Testis (tissue), 3 donors: ENCODE data around the gene ZBTB20. TPM values are rescaled to one million over a fixed set of nuclear protein-coding genes. Genes with fewer than 3 reads are reported as not detected.

ENCODE experiments used
- DNase-seq: peaks from one replicate; pipeline ENCODE4 v3.0.0-alpha.2; 2019
- H3K27ac ChIP-seq, 2 donors: fragments of 200-600 bp; sonication (generic); one replicate each; pipeline ENCODE4 v1.5.1; 2019
- H3K27me3 ChIP-seq: fragments of 200-600 bp; sonication (generic); one replicate; pipeline ENCODE4 v1.5.1; 2019
- H3K36me3 ChIP-seq: fragments of 200-600 bp; sonication (generic); one replicate; pipeline ENCODE4 v1.5.1; 2017; ENCODE audit warnings: low read depth; ENCODE audit errors: missing control alignments
- H3K4me1 ChIP-seq: fragments of 200-600 bp; sonication (generic); one replicate; pipeline ENCODE4 v1.5.1; 2019
- H3K4me3 ChIP-seq, 2 donors: fragments of 200-600 bp; sonication (generic); one replicate each; pipeline ENCODE4 v1.5.1; 2017 to 2019
- H3K9me3 ChIP-seq: fragments of 200-600 bp; sonication (generic); one replicate; pipeline ENCODE4 v1.5.1; 2017
- POLR2A ChIP-seq: fragments of 450-650 bp; IDR thresholded peaks from one replicate; pipeline ENCODE4 v1.6.1; 2017; ENCODE audit warnings: antibody characterized with exemption, mild to moderate bottlenecking, moderate library complexity
- WGBS, 2 donors: methylation state at CpG; one replicate each; pipeline ENCODE4 v1.1.5; 2018; 5-methylcytosine and 5-hydroxymethylcytosine counted together
- intact Hi-C: fragments of 100-400 bp; cut with DNase I; formaldehyde crosslinking; loops from one replicate; pipeline ENCODE4 v1.15.1; 2023; ENCODE audit warnings: low total_unique reads
- polyA plus RNA-seq: library from polyadenylated mRNA; stranded (reverse); fragments of 350-450 nt; fragmentation: Illumina TruSeq; extraction: RNeasy Lipid Tissue Mini Kit (QIAGEN cat#74804); gene quantifications from one replicate; pipeline ENCODE4 v1.2.3, GENCODE V29; 2014; ENCODE audit warnings: low read depth, low replicate concordance; ENCODE audit not compliant: insufficient read depth
- total RNA-seq, 2 donors: library from RNA; depleted of rRNA; stranded (reverse); fragments of >200 nt; gene quantifications; one replicate each; pipeline ENCODE4 v1.2.3, GENCODE V29; 2016
- TF ChIP-seq, protein P1 (sequence below), 3 experiments: fragments of 450-650 bp in 2 of 3; fragments of 200-600 bp in 1 of 3; sonication (generic) in 1 of 3; IDR thresholded peaks; one replicate each; pipeline ENCODE4 v1.5.1; 2016 to 2019; ENCODE audit warnings: antibody characterized with exemption in 3 of 3, mild to moderate bottlenecking in 2 of 3, moderate library complexity in 1 of 3

Gene ZBTB20
- total and polyA plus RNA-seq, 3 donors from 2014 or later: 36.8 to 179 (median 126) TPM

DNA sequence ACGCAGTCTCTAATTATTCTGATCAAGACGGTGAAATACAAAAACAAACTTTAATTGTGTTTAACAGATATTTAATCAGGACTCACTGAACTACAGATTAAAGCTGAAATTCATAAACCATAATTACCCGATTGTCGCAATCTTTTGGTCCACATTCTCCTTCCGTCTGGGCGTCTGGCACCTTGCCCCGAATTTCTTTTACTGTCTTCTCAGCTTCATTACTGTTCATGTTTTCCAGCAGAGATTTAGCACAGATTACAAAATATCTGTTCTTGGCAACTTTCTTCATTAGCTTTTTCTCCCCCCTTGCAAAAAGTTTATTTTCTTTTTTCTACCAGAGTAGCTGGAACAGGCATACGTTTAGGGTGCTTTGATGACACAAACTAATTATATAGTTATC is 581.9 kb downstream of the ZBTB20 start:
- WGBS, 2 donors: 48 to 50% methylated on average over 8 of the region's 8 CpGs
- Histone ChIP-seq H3K4me3 (no peak overlapping the region), H3K27me3 (no peaks in the 10 kb centered on the region), H3K27ac (no peak overlapping the region), H3K9me3 (no peaks in the 10 kb centered on the region), H3K36me3 (no peaks in the 10 kb centered on the region), H3K4me1 (no peaks in the 10 kb centered on the region)
- TF ChIP-seq, protein P1, sequence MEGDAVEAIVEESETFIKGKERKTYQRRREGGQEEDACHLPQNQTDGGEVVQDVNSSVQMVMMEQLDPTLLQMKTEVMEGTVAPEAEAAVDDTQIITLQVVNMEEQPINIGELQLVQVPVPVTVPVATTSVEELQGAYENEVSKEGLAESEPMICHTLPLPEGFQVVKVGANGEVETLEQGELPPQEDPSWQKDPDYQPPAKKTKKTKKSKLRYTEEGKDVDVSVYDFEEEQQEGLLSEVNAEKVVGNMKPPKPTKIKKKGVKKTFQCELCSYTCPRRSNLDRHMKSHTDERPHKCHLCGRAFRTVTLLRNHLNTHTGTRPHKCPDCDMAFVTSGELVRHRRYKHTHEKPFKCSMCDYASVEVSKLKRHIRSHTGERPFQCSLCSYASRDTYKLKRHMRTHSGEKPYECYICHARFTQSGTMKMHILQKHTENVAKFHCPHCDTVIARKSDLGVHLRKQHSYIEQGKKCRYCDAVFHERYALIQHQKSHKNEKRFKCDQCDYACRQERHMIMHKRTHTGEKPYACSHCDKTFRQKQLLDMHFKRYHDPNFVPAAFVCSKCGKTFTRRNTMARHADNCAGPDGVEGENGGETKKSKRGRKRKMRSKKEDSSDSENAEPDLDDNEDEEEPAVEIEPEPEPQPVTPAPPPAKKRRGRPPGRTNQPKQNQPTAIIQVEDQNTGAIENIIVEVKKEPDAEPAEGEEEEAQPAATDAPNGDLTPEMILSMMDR (IDR thresholded peaks at IDR 0.05): no peak
- no peak for TF ChIP-seq POLR2A
- DNase-seq: peak; percentile 30
- intact Hi-C loops: no loop called here

DNA sequence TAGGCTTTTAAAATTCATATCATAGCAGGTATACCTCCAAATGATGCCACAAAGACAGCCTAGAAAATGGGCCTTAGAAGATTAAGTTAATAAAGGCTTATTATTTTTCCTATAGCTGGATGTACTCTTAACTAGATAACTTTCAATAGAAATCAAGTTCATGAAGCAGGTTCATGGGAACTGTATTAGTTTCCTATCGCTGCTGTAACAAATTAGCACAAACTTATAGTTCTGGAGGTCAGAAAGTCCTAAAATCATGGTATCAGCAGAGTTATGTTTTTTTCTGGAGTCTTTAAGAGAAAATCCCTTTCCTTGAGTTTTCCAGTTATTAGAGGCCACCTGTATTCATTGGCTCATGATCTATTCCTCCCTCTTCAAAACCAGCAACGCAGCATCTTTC is 583.4 kb downstream of the ZBTB20 start:
- Histone ChIP-seq H3K36me3 (no peaks in the 10 kb centered on the region), H3K4me3 (no peak overlapping the region), H3K27ac (no peak overlapping the region), H3K27me3 (no peaks in the 10 kb centered on the region), H3K9me3 (no peaks in the 10 kb centered on the region), H3K4me1 (no peaks in the 10 kb centered on the region)
- DNase-seq: no peak
- intact Hi-C loops: no loop called here
- no peak for TF ChIP-seq POLR2A
- TF ChIP-seq, protein P1 (IDR thresholded peaks at IDR 0.05): no peak
- 86 to 89% methylated on average over 2 of the region's 2 CpGs for WGBS, 2 donors

DNA sequence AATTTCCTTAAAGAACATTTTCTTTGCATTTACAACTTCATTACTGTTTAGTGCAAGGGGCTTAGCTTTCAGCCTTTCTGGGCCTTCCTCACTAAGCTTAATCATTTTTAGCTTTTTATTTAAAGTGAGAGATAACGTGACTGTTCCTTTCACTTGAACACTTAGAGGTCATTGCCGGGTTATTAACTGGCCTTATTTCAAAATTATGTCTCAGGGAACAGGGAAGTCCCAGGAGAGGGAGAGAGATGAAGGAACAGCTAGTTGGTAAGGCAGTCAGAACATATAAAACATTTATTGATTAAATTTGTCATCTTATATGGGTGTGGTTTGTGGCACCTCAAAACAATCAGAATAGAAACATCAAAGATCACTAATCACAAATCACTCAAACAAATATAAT is 584.5 kb downstream of the ZBTB20 start:
- H3K27ac ChIP-seq: no peak overlapping the region
- no peak overlapping the region for H3K4me3 ChIP-seq
- intact Hi-C loops: no loop called here
- no peaks in the 10 kb centered on the region for H3K36me3 ChIP-seq
- H3K4me1 ChIP-seq: no peaks in the 10 kb centered on the region
- DNase-seq: no peak
- WGBS, 2 donors: 40 to 44% methylated on average over 2 of the region's 2 CpGs
- H3K27me3 ChIP-seq: no peaks in the 10 kb centered on the region
- TF ChIP-seq, protein P1 (IDR thresholded peaks at IDR 0.05): no peak
- TF ChIP-seq POLR2A: no peak
- no peaks in the 10 kb centered on the region for H3K9me3 ChIP-seq

DNA sequence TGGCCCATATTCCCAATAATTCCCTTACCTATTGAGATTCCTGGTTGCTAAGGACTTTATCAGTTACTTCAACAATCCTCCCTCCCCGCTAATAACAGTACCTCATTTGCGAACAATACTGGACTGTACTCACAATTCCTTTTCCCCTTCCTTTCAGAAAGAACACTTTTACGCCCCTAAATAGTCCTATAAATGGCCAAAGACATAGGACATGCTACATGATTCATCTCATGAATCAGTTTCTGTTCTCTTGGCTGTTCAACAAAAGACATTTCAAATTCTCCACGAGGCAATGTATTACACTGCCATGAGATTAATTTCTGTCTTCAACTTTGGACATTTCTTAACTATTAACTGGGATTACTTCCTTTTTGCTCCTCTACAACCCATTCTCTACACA is 588.8 kb downstream of the ZBTB20 start:
- 72 to 76% methylated on average over 4 of the region's 4 CpGs for WGBS, 2 donors
- no peak overlapping the region for H3K27ac ChIP-seq
- TF ChIP-seq, protein P1 (IDR thresholded peaks at IDR 0.05): no peak
- TF ChIP-seq POLR2A: no peak

DNA sequence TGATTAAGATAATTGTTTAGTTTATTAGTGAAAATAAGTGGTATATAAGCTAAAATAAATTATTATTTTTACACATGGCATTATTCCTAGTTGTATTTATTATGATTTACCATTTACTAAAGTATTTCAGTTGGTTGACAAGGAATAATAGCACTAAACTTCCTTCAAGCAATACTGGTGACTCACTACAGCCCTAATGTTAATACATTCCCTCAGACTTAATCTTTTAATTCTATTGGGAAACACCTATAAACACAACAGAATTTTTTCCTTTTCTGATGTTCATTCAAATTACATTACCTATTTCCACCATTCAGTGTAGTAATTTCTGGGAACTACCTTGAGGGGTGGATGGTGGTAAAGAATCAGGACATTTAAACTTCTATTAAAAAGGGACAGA is 589.3 kb downstream of the ZBTB20 start:
- no peak for DNase-seq
- intact Hi-C loops: no loop called here
- H3K4me3 ChIP-seq: no peak overlapping the region
- no peaks in the 10 kb centered on the region for H3K36me3 ChIP-seq
- H3K4me1 ChIP-seq: no peaks in the 10 kb centered on the region
- H3K9me3 ChIP-seq: no peaks in the 10 kb centered on the region
- no peaks in the 10 kb centered on the region for H3K27me3 ChIP-seq
- TF ChIP-seq, protein P1 (IDR thresholded peaks at IDR 0.05): no peak
- TF ChIP-seq POLR2A: no peak
- H3K27ac ChIP-seq: no peak overlapping the region

More for the DNA sequence above, 588.8 kb downstream of the ZBTB20 start:
- Histone ChIP-seq H3K27me3 (no peaks in the 10 kb centered on the region), H3K9me3 (no peaks in the 10 kb centered on the region), H3K4me1 (no peaks in the 10 kb centered on the region), H3K36me3 (no peaks in the 10 kb centered on the region), H3K4me3 (no peak overlapping the region)
- intact Hi-C loops: no loop called here
- no peak for DNase-seq
